Measurements from ENCODE around the gene ARCN1. TPM values are rescaled to one million over a fixed set of nuclear protein-coding genes. Genes with fewer than 3 reads are reported as not detected.

The ARCN1 gene
- total RNA-seq, 1 donor from 2014 or later = 122 TPM

DNA sequence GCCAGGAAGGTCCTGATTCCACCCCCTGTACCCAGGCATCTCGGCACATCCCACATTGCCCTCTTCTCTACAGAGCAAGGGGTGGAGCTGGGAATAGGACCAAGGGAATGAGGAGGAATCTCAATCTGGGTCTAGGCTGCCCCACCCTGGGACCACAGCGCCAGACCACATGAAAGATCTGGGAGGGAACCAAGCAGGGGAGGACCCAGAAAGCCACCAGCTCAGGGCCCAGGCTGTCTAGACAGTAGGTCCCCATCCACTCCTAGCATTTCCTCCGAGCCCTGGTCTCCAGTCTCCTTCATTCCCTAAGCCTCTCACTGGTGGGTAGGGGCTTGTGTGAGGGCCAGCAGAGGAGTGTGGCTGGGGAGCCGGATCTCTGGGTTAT is 46.8 kb downstream of the ARCN1 start:
- ATAC-seq = no peak
- no peak for TF ChIP-seq CTCF (IDR thresholded peaks at IDR 0.05)
- Histone ChIP-seq H3K36me3 (peaks cover 33% of the 10 kb centered on the region), H3K4me1 (peaks cover 85% of the 10 kb centered on the region), H3K27me3 (ENCODE audit: low read depth) (no peaks in the 10 kb centered on the region), H3K27ac (peak overlapping the region; percentile 80), H3K9me3 (no peaks in the 10 kb centered on the region), H3K4me3 (no peak overlapping the region)
- DNase-seq = peak; percentile 43
- intact Hi-C loops (cut with DNase I) = no loop called here

DNA sequence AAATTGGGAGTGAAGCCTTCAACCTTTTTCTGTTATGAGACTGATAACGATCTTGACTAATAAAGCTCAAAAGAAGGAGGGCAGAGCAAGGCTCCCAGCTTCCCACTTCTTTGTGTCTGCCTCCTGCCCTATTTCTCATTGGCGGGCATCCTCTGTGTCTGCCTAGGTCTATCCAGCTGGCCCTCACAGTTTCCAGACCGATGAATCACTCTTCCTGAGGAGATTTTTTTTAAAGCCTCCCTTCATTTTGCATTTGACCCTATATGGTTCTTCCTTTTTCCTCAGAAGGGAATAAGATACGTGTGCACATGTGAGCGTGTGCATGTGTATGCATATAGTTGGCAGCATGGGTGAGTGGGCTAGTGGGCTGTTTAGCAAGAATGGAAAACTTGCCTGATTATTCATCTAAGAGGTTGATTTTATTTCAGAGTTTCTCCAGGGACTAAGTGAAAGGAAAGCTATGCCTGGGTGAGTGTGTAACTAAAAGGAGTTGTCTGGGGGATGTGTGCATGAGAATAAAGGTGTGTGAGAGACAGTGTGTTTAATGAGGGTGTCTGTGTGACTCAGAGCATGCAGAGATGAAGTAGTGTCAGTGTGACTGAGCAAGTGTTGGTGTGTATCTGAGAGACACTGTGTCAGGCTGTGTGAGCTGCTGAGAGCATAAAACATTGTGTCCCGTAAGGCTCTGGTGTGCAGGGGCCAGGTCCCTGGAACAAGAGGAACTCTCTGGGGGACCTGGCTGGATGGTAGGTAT is 47.4 kb downstream of the ARCN1 start:
- Histone ChIP-seq H3K4me3 (no peak overlapping the region), H3K27ac (peak overlapping the region; percentile 80), H3K4me1 (peaks cover 85% of the 10 kb centered on the region), H3K36me3 (peaks cover 28% of the 10 kb centered on the region), H3K9me3 (no peaks in the 10 kb centered on the region), H3K27me3 (ENCODE audit: low read depth) (no peaks in the 10 kb centered on the region)
- DNase-seq = peak; percentile 35
- peak in 1 of 2 donors; percentile 1 for ATAC-seq
- no peak for TF ChIP-seq CTCF (IDR thresholded peaks at IDR 0.05)
- intact Hi-C loops (cut with DNase I) = no loop called here

- no peaks in the 10 kb centered on the region for H3K27me3 ChIP-seq (ENCODE audit: low read depth)
- peaks cover 31% of the 10 kb centered on the region for H3K36me3 ChIP-seq
- peak overlapping the region; percentile 80 for H3K27ac ChIP-seq
- no peaks in the 10 kb centered on the region for H3K9me3 ChIP-seq
- H3K4me3 ChIP-seq = peak overlapping the region; percentile 58
- DNase-seq = peak; percentile 48
- H3K4me1 ChIP-seq = peaks cover 89% of the 10 kb centered on the region
- intact Hi-C loops (cut with DNase I) = no loop called here
- ATAC-seq = peak; percentile 9 to 16
- no peak for TF ChIP-seq CTCF (IDR thresholded peaks at IDR 0.05)
Measured at GRCh38 chr11:118620529-118621070, 48.4 kb downstream of the ARCN1 start.

DNA sequence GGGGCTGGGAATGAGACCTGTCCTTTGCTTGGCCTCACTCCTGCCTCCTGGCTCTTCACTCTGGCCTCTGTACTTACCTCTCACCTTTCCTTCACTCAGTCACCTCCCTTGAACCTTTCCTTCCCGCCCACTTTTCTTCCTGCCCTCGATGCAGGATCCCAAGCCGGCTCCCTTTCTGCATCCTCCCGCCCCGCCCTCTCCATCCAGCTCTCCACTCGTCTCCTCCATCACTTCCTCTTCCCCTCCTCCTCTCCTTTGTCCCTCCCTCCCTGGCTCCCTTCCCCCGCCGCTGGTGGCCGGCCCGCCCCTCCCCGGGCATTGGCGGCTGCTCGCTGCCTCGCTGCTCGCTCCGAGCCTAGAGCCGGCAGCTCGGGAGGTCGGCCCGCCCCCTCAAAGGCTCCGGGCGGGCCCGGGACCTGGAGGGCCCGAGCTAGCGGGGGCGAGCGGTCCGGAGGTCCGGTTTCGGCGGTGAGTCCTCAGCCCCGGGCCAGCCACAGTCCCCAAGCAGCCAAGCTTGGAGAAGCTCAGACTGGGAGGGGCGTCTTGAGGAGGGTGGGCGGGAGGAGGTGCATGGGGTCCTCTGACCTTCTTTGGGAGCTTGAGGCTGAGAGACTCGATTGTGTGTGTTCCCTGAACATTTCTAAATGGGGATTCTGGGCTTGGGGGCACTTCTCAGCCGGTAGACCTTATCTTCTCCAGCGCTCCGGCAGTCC is 49.0 kb downstream of the ARCN1 start:
- Histone ChIP-seq H3K36me3 (peaks cover 31% of the 10 kb centered on the region), H3K27ac (peak overlapping the region; percentile 80), H3K9me3 (no peaks in the 10 kb centered on the region), H3K4me1 (peaks cover 83% of the 10 kb centered on the region), H3K27me3 (ENCODE audit: low read depth) (no peaks in the 10 kb centered on the region), H3K4me3 (peak overlapping the region; percentile 58)
- intact Hi-C loops (cut with DNase I) = no loop called here
- TF ChIP-seq CTCF (IDR thresholded peaks at IDR 0.05) = no peak
- DNase-seq (peak; percentile 84), ATAC-seq (peak; percentile 82 to 83)

GRCh38 chr11:118621784-118622375 is 49.7 kb downstream of the ARCN1 start:
- Histone ChIP-seq H3K4me1 (peaks cover 76% of the 10 kb centered on the region), H3K27me3 (ENCODE audit: low read depth) (no peaks in the 10 kb centered on the region), H3K9me3 (no peaks in the 10 kb centered on the region), H3K36me3 (peaks cover 31% of the 10 kb centered on the region), H3K27ac (peak overlapping the region; percentile 80), H3K4me3 (peak overlapping the region; percentile 58)
- TF ChIP-seq CTCF (IDR thresholded peaks at IDR 0.05) = no peak
- DNase-seq (no peak), ATAC-seq (no peak)
- intact Hi-C loops (cut with DNase I) = no loop called here
